ENCODE measurements around the gene HMCN2. TPM values are rescaled to one million over a fixed set of nuclear protein-coding genes. Genes with fewer than 3 reads are reported as not detected.

HMCN2 gene
- total RNA-seq, 1 experiment from 2014 or later: 8.6 TPM

GRCh38 chr9:130476151-130476730, 210.7 kb downstream of the HMCN2 start:
- H4K20me1 ChIP-seq (ENCODE audit: control insufficient read depth, insufficient read depth, insufficient read length): no peaks in the 10 kb centered on the region
- H3K9me3 ChIP-seq (ENCODE audit: control insufficient read depth, low read depth, low read length): no peaks in the 10 kb centered on the region
- no peak overlapping the region for H3K18ac ChIP-seq (ENCODE audit: insufficient read length, low read depth, low read length)
- H2BK15ac ChIP-seq (ENCODE audit: low read depth, low read length): no peak overlapping the region
- Mint-ChIP-seq H3K4me3 (no peak overlapping the region), H3K4me1 (peaks cover 13 to 37% of the 10 kb centered on the region in 2 experiments), H3K9me3 (no peaks in the 10 kb centered on the region), H3K27ac (no peak overlapping the region), H3K27me3 (ENCODE audit: low read depth) (no peaks in the 10 kb centered on the region), H3K36me3 (ENCODE audit: insufficient read depth in 1 of 3, low read depth in 3 of 3) (peaks cover 2 to 25% (median 13%) of the 10 kb centered on the region in 3 experiments; a peak in 5 of 7 replicates)
- no peak overlapping the region for H2AK5ac ChIP-seq (ENCODE audit: insufficient read length, low read length)
- no peak overlapping the region for H3T11ph ChIP-seq (ENCODE audit: low read length)
- no CpG with 5 or more reads among the region's 21 CpGs for WGBS (ENCODE audit: extremely low coverage, insufficient read length, low lambda C conversion rate)
- H2BK120ac ChIP-seq (ENCODE audit: low read depth, low read length, poor library complexity, severe bottlenecking): no peak overlapping the region
- H4K91ac ChIP-seq (ENCODE audit: insufficient read length, low read depth, low read length): no peak overlapping the region
- H3K4me2 ChIP-seq (ENCODE audit: insufficient read depth, insufficient read length, low read length): no peak overlapping the region
- no peak overlapping the region for H3K9ac ChIP-seq (ENCODE audit: extremely low read depth, insufficient read length, low read length)
- no peak for DNase-seq
- TF ChIP-seq CTCF (conservative IDR thresholded peaks at IDR 0.05): no peak
- H4K8ac ChIP-seq (replicated peaks; ENCODE audit: insufficient read length, low read depth, low read length): no peak overlapping the region
- H3K4me1 ChIP-seq (ENCODE audit: insufficient read depth, low read length): 0 out of 2 replicates have a peak, but pooled peaks cover 2% of the 10 kb centered on the region
- H3K79me1 ChIP-seq (ENCODE audit: insufficient read depth, low read depth, low read length, poor library complexity, severe bottlenecking): no peaks in the 10 kb centered on the region
- no peak overlapping the region for H4K5ac ChIP-seq (ENCODE audit: insufficient read length, low read depth, low read length)
- no peak overlapping the region for H2BK12ac ChIP-seq (ENCODE audit: insufficient read length, low read depth, low read length)
- no peak overlapping the region for H3K27ac ChIP-seq (ENCODE audit: insufficient read length, low read depth, low read length)
- no peak overlapping the region for H2BK5ac ChIP-seq (ENCODE audit: insufficient read length, low read length)
- no peaks in the 10 kb centered on the region for H3K23me2 ChIP-seq (ENCODE audit: insufficient read length, low read depth, low read length, poor library complexity, severe bottlenecking)
- H3K14ac ChIP-seq (ENCODE audit: insufficient read depth, low read length): no peak overlapping the region; the same call in 1 of the 2 replicates
- H3K4ac ChIP-seq (ENCODE audit: low read depth, low read length): no peak overlapping the region
- H2BK20ac ChIP-seq (ENCODE audit: low read depth, low read length, poor library complexity, severe bottlenecking): no peak overlapping the region
- H2AFZ ChIP-seq (ENCODE audit: low read length): no peak overlapping the region
- no peak overlapping the region for H3K23ac ChIP-seq (ENCODE audit: insufficient read length, low read depth, low read length)
- H3K27me3 ChIP-seq (ENCODE audit: insufficient read depth, low read length): no peaks in the 10 kb centered on the region
- H3K79me2 ChIP-seq (ENCODE audit: insufficient read depth, low read length): no peaks in the 10 kb centered on the region
- no peak overlapping the region for H3K56ac ChIP-seq (ENCODE audit: insufficient read length, low read depth, low read length)

Measured in H9 (cell line).